ENCODE data around the gene PHACTR1.

DNA sequence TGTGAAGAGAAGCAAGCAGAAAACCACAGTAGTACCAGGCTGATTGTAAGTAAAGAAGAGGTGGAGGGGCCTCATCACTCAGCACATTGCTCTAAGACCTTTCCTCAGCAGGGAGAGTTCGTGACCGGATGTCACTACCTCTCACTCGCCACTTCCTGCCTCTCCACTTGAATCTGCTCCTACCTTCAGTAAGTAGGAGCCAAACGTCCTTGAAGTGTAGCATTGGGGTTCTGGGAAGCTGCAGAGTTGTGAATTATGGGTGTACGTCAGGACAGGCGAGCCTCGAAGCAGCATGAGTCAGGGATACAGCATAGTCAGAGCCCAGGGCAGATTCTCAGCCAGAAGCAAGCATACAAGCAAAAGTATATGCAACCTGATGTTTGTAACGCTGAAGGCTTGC is 224.9 kb downstream of the PHACTR1 start:
- TF ChIP-seq POLR2AphosphoS2 (IDR thresholded peaks at IDR 0.05; ENCODE audit: low read length) = no peak
- TF ChIP-seq SREBF1 (IDR thresholded peaks at IDR 0.05; ENCODE audit: borderline replicate concordance, low read depth, low read length) = no peak
- no peak for TF ChIP-seq MTA3 (IDR thresholded peaks at IDR 0.05; ENCODE audit: borderline replicate concordance)
- no peak for TF ChIP-seq GATA2 (CRISPR knock-in tag; IDR thresholded peaks at IDR 0.05)
- TF ChIP-seq, protein P1, sequence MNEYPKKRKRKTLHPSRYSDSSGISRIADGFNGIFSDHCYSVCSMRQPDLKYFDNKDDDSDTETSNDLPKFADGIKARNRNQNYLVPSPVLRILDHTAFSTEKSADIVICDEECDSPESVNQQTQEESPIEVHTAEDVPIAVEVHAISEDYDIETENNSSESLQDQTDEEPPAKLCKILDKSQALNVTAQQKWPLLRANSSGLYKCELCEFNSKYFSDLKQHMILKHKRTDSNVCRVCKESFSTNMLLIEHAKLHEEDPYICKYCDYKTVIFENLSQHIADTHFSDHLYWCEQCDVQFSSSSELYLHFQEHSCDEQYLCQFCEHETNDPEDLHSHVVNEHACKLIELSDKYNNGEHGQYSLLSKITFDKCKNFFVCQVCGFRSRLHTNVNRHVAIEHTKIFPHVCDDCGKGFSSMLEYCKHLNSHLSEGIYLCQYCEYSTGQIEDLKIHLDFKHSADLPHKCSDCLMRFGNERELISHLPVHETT (CRISPR knock-in tag; conservative IDR thresholded peaks at IDR 0.05 in 1 of 2, IDR thresholded peaks at IDR 0.05 in 1 of 2) = no peak
- TF ChIP-seq FOXK1 (CRISPR knock-in tag; IDR thresholded peaks at IDR 0.05; ENCODE audit: borderline replicate concordance) = no peak
- no peak for TF ChIP-seq CBX1 (IDR thresholded peaks at IDR 0.05; ENCODE audit: low read depth)
- no peak for TF ChIP-seq SREBF2 (CRISPR knock-in tag; IDR thresholded peaks at IDR 0.05)
- TF ChIP-seq, protein P2, sequence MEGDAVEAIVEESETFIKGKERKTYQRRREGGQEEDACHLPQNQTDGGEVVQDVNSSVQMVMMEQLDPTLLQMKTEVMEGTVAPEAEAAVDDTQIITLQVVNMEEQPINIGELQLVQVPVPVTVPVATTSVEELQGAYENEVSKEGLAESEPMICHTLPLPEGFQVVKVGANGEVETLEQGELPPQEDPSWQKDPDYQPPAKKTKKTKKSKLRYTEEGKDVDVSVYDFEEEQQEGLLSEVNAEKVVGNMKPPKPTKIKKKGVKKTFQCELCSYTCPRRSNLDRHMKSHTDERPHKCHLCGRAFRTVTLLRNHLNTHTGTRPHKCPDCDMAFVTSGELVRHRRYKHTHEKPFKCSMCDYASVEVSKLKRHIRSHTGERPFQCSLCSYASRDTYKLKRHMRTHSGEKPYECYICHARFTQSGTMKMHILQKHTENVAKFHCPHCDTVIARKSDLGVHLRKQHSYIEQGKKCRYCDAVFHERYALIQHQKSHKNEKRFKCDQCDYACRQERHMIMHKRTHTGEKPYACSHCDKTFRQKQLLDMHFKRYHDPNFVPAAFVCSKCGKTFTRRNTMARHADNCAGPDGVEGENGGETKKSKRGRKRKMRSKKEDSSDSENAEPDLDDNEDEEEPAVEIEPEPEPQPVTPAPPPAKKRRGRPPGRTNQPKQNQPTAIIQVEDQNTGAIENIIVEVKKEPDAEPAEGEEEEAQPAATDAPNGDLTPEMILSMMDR (IDR thresholded peaks at IDR 0.05 in 2 of 3, conservative IDR thresholded peaks at IDR 0.05 in 1 of 3; ENCODE audit: insufficient read depth in 2 of 3, low read depth in 1 of 3, low read length in 3 of 3) = no peak
- TF ChIP-seq ELK1 (CRISPR knock-in tag; IDR thresholded peaks at IDR 0.05) = no peak
- TF ChIP-seq RCOR1 (IDR thresholded peaks at IDR 0.05; ENCODE audit: borderline replicate concordance in 1 of 2, low read depth in 2 of 2, low read length in 2 of 2) = no peak
